Activated CD4-positive, alpha-beta T cell treated with anti-CD3 and anti-CD28 coated beads for 1 hour (primary cell): ENCODE measurements around the gene AMIGO2.
A peak's percentile ranks its signal among the peaks of the same experiment; 100 is the strongest.

Experiments used
- DNase-seq: peaks from one replicate; pipeline ENCODE4 v3.0.0-alpha.2; 2020

The AMIGO2 gene

DNA sequence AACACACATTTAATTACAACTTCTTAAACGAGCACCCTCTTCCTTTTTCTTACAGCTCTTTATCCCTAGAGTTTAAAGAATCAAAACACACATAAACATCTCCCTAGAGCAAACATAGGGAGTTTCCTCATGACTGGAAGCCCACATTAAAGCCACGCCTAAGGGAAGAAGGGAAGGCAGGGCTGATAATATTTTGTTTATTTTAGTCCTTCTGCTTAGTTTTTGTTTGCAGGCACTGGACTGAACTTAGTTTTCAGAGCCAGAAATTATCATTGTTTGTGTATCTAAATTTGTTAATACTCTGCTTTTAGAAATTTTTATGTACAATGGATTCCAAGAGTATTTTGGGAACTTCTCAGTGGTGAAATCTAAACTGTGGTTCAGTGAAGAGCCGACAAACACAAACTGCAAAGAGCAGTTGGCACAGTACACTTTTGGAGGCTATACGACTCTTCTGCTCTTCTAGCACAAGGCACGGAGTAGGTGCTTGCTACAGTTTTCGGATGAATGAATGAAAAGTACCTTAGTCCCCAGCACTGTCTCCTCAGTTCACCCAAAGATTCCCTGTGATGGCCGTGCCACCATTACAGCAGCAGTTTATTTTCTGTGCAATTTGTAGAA, 17.6 kb upstream of the AMIGO2 start:
- no peak for DNase-seq

DNA sequence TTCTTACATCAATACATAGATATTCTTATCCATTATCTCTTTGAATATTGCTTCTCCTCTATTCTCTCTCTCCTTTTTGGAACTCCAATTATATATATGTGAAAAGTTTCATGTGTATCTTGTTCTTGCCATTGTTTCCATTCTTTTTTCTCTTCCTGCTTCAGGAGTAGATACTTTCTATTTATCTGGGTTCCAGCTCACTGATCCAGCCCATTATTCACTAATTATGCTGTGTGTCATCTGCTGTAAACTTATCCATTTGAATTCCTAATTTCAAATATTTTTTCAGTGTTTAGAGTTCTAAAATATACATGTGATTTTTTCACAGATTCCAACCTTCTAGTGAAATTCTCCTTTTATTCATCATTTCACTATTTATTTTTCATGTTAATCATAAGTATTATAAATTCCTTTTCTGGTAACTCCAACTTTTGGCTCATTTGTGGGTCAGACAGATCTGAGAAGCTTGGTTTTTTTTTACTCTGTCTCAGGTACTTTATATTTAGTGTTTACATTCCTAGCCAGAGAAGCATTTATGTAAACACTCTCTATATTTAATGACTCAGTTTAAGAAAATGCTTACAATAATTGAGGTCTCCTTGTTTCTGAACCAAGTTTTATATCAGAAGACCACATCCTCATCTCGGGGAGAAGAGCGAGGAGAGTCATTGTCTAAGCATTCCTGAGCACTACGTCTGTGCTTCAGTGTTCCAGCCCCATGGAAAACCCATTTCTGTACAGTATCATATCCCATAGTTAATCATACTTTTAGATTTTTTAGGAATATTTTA, 15.9 kb upstream of the AMIGO2 start:
- DNase-seq: no peak

- no peak for DNase-seq
Observed at GRCh38 chr12:47094804-47095203, 15.0 kb upstream of the AMIGO2 start.

DNA sequence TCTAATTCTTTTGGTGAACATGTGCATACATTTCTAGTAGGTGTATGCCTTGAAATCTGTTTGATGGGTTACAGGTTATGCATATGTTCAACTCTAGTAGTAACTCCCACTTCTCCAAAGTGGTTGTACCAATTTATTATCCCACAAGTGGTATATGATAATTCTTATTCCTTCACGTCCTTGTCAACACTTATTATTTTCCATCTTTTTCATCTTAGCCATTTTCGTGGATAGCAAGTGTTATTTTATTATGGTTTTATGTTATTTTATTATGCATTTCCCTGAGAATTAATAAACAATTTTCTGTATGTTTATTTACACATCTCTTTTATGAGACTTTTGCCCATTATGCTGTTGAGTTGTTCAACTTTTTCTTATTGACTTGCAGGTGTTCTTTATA, 11.2 kb upstream of the AMIGO2 start:
- no peak for DNase-seq

GRCh38 chr12:47088021-47088944, 8.5 kb upstream of the AMIGO2 start:
- no peak for DNase-seq

DNA sequence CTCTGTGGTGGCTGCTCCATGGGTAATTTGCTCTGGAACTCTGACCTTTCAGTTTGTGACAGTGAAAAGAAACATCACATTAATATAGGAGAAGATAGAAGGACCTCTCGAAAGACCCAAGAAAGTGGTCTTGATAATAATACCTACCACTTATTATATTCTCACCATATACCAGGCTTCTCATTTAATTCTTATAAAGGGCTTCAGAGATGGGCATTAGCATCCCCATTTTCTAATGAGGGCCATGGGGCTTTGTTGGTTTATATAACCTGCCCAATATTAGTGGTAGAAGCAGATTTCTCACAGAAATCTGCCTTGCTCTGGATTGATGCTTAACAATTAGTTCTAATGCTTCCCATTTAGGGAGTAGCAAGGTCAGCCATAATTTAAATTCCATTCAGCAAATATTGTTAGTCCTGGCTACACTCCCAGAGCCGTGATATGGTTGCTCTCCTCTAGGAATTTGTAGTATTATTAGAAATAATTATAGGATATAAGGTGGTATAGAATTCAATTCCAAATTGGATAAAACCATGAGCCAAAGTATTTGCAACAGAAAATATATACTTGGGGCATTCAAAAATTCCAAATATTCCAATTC, 7.4 kb upstream of the AMIGO2 start:
- DNase-seq: no peak

- peak; percentile 22 for DNase-seq
Observed at GRCh38 chr12:47085815-47086252, 6.1 kb upstream of the AMIGO2 start.

DNA sequence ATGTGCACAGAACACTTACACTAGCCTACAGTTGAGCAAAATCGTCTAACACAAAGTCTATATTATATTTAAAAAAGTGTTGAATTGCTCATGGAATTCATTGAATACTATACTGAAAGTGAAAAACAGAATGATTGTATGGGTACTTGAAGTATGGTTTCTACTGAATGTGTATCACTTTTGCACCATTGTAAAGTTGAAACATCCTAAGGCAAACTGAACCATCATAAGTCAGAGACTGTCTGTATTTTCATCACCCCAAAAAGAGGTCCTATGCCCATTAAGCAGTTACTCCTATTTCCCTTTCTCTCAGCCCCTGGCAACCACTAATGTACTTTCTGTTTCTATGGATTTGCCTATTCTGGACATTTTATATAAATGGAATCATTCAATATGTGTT, 4.4 kb upstream of the AMIGO2 start:
- DNase-seq: no peak

GRCh38 chr12:47082796-47083621, 3.2 kb upstream of the AMIGO2 start:
- no peak for DNase-seq

GRCh38 chr12:47082283-47082682, 2.5 kb upstream of the AMIGO2 start:
- DNase-seq: no peak

DNA sequence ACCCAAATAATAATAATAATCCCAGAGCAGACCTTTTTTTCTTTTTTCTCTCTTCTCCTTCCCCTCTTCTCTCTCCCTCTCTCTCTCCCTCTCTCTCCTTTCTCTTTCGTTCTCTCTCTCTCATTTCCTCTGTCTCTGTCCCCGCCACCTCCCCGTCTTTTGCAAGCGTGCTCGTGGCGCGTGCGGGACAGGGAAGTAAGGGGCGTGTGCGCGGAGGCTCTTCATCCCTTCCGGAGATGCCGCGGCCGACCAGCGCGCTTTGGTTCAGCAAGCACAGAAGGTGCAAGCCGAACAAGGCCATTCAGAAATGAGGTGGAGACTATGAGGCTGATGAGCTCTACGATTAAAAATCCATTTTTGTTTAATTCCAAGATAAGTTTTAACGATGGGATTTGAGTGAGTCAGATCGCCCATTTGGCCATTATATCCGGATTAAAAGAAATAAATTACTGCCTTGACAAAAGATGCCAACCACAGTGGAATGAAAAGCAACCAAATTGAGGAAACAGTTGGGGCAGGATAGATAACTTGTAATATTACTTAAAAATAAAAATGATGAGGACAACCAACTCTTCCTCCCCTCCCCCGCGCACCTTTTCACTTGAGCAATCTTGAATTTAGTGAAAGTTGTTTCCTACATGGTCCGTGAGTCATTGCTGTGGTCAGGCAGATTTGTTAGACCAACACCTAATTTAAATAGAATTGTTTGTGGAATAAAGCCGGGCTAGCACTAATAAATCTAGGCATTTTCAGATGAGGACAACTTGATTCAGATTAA, 1.2 kb upstream of the AMIGO2 start:
- DNase-seq: no peak

- DNase-seq: no peak
Observed at GRCh38 chr12:47079981-47080724, 394 bp upstream of the AMIGO2 start.

DNA sequence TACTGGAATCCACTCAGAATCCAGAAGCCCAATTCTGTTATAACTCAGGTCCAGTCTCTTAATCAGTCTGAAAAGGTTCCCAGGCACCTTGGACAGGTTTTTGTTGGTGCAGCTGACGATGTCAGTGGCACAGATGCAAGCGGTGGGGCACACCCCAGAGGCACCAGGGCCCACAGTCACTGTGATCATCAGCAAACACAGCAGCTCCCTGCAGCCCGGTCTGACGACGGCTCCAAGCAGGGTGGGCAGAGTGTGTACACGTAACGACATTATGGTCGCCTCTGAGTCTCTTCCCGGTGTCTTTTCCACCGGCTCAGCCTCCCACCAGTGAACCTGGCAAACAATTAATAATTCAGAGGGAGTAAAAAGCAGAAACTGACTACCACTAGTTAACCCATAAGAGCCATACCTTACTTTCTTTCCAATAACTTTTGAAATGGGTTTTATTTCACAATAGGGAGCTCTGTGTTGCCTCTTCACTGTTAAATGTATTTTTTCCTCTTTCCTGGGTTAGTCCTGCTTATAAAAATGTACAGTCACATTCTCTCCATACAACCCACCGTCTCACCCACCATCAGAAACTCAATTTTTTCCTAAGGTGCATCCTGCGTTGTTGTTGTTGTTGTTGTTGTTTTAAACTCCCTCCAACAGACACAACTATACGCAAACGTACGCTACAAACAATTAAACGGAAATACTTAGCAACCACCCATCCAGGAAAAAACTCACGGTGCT, 859 bp downstream of the AMIGO2 start:
- DNase-seq: no peak

DNA sequence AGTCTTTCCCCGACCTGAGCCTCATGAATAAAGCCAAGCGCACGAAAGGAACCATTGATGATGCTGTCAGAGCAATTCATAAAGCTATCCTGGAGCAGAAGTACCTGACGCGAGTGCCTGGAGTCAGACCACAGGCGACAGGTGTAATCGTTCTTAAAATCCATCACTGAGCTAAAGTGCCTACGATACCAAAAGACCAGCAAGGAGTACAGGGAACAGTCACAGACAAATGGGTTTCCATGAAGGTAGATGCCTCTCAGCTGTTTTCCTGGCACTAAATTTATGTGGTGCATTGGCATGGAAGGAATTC, 1.7 kb downstream of the AMIGO2 start:
- DNase-seq: no peak

DNA sequence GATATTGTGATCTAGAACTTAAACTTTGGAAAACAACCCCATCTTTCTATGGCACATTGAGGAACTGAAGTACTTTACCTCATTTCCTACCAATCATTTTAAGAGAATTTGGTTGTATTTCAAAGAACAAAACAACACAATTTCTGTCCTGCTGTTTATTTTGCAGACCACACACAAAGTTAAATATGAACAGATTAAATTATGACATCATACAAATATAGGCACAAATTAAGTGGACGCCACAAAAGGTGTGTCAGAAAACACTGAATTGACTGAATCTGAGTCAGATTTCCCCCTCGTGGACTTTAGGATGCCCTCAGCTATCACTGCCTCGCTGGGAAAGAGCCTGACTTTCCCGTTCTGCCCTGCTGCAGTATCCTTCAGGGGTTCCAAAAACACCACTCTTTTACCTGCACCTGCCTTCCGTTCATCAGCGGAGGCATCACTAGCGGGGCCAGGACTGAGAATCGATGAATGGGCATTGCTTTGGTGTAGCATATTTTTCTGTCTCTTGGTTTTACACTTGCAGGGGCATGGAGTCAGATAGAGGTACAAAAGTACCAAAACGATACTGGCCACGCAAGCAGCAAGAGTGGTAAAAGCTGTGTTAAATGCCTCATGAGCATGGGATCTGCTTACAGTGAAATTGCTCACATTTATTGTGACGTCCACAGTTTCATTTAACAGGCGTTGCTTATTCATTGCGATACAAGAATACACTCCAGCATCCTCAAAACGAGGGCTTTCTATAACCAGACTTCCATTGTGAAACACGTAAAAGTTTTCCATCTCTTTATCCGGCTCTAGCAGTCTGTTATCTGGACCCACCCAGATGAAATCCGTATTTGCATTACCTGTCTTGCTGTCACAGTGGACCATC, 2.3 kb downstream of the AMIGO2 start:
- no peak for DNase-seq

DNA sequence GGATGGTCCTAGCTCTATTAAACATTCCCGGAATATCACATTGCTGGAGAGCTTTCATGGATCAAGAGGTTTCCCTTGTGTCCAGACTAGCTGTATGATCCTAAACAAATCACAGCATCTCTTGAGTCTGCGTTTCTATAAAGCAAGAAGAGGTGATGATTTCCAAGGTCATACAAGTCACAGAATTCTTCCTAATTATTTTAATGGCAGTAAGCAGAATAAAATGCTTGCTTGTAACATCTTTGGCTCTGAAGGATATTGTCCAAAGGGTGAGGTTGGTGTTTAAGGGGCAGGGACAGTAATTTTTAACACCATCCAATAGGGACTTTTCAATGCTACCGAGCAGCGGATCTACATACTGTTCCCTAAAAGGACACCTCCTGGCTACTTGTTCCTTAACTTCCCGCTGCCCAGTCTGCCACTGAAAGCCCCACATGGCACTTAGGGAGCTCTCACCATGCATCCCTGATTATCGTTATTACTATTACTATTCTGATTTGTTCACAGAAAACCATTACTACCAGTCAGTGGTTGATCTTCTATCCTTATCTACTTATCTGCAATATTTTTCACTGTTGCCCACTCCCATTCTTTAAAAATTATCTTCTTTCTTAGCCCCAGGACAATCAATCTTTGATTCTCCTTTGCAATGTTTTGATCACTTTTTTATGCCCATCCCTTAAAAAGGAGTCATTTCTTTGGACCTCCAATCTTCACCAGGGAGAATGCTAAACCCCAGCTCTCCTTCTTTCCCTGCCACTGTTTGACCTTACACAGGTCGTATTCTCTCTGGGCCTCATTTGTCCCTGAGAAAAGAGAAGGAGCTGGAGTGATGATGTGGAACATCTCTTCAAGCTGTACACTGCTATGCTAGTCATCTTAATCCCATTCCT, 4.3 kb downstream of the AMIGO2 start:
- DNase-seq: no peak

DNA sequence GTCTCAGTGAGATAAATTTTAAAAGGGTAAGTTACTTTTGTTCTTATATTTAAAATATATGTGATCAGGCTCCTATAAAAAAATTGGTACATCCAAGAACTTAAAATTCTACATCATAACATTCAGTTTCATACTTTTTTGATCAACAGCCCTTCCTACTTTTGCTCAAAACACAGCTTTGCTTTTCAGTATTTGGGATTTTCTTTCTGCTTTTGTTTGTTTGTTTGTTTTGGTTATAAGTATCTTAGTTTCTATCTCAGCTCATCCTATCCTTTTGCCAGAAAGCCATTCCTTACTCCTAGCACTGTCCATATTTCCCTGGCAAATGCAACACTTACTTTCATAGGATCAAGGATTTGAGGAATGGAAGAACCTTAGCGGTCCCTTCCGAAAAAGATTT, 5.0 kb downstream of the AMIGO2 start:
- no peak for DNase-seq

DNA sequence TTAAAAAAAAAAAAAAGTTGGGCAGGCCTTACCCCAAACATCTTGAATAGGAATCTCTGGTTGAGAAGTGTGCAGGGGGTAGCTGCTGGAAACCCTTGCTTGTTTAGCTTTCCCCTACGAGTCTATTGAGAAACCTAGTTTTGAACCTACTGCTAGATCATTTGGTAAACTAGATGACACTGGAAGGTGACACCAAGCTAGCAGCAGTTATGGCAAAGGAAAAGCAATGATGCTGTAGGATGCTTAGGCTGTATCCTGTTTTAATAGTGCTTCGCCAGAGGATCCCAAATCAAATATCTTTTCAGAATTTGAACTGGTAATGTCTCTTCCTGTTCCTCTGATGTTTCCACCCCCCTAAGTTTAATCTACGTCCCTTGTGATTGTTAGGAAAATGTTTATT, 5.8 kb downstream of the AMIGO2 start:
- no peak for DNase-seq
